Memory B cell (primary cell): ENCODE data around the gene PDIK1L.

ENCODE experiments used
- ATAC-seq: fragments of 150-1000 bp; cut with Tn5 transposase; 2 replicates; pipeline ENCODE4 v1.10.0; 2021; ENCODE audit warnings: low read depth, mild to moderate bottlenecking, moderate library complexity
- DNase-seq, 2 donors: peaks; one replicate each; pipeline ENCODE4 v3.0.0; 2022; ENCODE audit warnings: low spot score in 2 of 2
- H3K27ac Mint-ChIP-seq: one replicate; pipeline ENCODE4 v1.8.0; 2022; ENCODE audit warnings: mild to moderate bottlenecking, moderate library complexity, mixed read lengths
- H3K27me3 Mint-ChIP-seq: one replicate; pipeline ENCODE4 v1.8.0; 2022; ENCODE audit warnings: mixed read lengths
- H3K36me3 Mint-ChIP-seq: one replicate; pipeline ENCODE4 v1.8.0; 2022; ENCODE audit warnings: mild to moderate bottlenecking, mixed read lengths
- H3K4me1 Mint-ChIP-seq: one replicate; pipeline ENCODE4 v1.8.0; 2022; ENCODE audit warnings: mixed read lengths
- H3K4me3 Mint-ChIP-seq: one replicate; pipeline ENCODE4 v1.8.0; 2022; ENCODE audit warnings: mild to moderate bottlenecking, moderate library complexity, mixed read lengths
- H3K9me3 Mint-ChIP-seq: one replicate; pipeline ENCODE4 v1.8.0; 2022; ENCODE audit warnings: mixed read lengths

PDIK1L gene

DNA sequence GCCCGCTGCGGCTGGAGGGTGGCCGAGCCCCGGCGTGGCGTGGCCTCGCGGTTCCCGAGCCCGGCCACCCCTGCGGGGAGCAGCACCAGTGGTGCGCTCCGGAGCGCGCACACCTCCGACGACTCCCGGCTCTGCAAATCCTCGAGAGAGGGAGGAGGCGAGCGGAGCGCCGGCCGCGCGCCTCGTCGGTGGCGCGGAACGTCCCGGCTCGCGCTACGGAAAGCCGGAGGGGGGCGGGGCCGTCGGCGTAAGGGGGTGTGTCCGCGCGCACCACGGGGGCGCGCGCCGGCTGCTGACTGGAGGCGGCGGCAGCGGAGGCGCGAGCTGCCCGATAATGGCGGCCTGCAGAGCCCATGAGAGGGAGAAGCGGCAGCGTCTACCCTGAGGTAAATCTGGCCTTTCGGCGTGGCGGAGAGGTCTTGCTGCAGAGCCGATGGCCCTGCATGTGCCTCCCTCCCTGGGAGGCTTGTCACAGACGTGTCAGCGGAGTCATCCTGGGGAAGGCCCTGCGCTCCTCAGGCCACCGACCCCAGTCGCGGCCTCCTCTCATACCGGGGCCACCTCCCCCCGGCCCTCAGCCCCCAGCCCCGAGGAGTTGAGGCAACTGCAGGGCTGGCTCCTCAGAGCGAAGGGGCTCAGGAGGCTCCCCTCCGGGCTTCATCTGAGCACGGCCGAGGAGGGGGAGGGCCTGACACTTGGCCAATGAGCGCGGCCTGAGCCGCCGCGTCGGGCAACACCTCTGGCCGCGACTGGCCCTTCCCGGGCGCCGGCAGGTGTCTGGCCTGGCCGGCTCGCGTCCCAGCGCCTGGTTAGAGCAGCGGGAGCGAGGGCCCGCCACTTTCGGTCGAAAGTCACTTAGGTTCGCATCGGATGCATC, at the start of gene PDIK1L:
PDIK1L (plus strand) TSS at position 295 of the 877 bp plus-strand sequence. CDS start 2,485 bp downstream, outside the sequence.
- peaks cover 4% of the 10 kb centered on the region for H3K36me3 Mint-ChIP-seq
- ATAC-seq (peak; percentile 86), DNase-seq (peak; percentile 90)
- H3K4me3 Mint-ChIP-seq = peak within 1 kb of the TSS; percentile 94
- no peaks in the 10 kb centered on the region for H3K27me3 Mint-ChIP-seq
- H3K4me1 Mint-ChIP-seq = peaks cover 13% of the 10 kb centered on the region
- H3K9me3 Mint-ChIP-seq = no peaks in the 10 kb centered on the region
- peak within 1 kb of the TSS; percentile 82 for H3K27ac Mint-ChIP-seq

DNA sequence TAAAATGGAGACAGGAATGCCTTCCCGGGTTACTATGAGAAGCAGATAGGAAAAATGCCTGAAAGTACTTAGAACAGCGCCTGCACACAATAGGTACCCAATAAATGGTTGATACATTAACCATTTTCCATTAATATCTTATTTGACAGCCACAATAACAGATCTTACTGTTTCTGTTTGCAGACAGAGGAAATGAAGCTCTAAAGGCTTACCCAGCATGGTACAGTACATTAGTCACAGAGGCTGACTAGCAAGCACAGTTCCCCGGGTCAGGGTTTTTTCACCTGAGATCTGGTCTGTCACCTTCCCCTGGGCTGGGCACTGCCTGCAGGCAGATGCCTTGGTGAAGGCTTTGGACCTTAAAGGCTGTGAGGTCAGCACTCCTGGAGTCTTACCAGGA, 47.1 kb upstream of the PDIK1L start:
- ATAC-seq (no peak), DNase-seq (no peak)
- Mint-ChIP-seq H3K36me3 (no peaks in the 10 kb centered on the region), H3K4me3 (no peak overlapping the region), H3K9me3 (no peaks in the 10 kb centered on the region), H3K27ac (no peak overlapping the region), H3K4me1 (no peaks in the 10 kb centered on the region), H3K27me3 (peaks cover 16% of the 10 kb centered on the region)

DNA sequence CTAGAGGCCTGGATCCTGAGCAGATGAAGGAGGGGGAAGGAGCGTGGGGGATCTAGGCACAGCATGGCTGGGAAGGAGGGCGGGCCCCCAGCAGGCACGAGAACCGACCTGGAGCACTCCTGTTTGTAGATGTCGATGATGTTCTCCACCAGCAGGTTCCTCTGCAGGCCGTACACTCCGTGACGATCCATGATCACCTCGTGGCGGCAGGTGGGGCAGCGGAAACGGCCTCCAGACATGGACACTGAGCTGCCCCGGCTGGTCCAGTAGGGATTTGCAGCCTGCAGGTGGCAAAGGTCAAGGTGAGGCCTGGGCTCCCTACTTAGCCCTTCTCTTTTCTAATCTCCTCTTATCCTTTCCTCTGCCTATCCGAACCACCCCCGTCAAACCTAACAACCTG, 45.5 kb upstream of the PDIK1L start:
- Mint-ChIP-seq H3K36me3 (no peaks in the 10 kb centered on the region), H3K27ac (no peak overlapping the region), H3K9me3 (no peaks in the 10 kb centered on the region), H3K4me1 (no peaks in the 10 kb centered on the region), H3K27me3 (peaks cover 14% of the 10 kb centered on the region), H3K4me3 (no peak overlapping the region)
- DNase-seq (no peak), ATAC-seq (no peak)

DNA sequence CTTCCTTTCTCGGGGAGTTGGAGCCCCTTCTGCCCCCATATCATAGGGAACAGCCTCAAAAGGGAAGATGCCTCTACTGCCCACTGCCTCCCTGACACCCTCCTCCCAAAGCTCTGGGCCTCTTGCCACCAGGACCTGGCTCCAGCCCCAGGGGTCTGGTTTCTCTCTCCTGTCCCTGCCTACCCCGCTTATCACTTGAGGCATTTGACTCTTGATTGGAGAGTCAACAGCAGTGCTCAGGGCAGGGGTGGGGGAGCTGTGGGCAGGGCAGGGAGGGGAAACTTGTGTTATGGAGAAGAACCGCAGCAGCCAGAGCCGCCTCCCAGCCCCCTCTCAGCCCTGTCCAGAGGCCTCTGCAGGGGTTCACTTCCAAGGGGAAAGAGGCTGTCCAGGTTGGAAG, 44.8 kb upstream of the PDIK1L start:
- Mint-ChIP-seq H3K36me3 (no peaks in the 10 kb centered on the region), H3K4me1 (no peaks in the 10 kb centered on the region), H3K4me3 (no peak overlapping the region), H3K27ac (no peak overlapping the region), H3K27me3 (peaks cover 14% of the 10 kb centered on the region), H3K9me3 (no peaks in the 10 kb centered on the region)
- DNase-seq (no peak), ATAC-seq (no peak)

DNA sequence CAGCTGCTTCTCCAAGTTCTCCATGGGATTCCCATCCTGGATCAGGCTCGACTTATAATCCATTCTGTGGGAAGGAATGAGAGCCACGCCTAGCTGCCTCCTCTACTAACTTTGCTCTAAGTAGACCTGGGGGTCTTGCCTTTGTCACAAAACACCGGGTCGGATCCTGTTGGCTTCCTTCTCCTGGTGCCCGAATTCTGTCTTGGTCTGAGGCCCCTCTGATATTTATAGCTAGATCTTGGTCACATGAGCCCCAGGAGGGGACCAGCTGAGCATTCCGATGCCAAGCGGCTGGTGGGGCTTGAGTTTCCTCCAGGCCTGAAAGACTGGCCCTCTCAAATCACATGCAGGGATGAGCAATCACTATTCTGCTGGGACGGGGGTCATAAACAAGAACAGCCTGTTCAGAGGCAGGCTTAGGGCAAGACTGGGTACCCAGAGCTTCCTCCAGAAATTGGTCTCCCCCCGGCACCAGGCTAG, 44.2 kb upstream of the PDIK1L start, which contains the start of gene TRIM63:
TRIM63 (minus strand) TSS at position 199 of the 480 bp plus-strand sequence; CDS start at position 63, 136 bp downstream.
- Mint-ChIP-seq H3K36me3 (no peaks in the 10 kb centered on the region), H3K4me3 (no peak within 1 kb of the TSS), H3K27me3 (peaks cover 19% of the 10 kb centered on the region), H3K4me1 (no peaks in the 10 kb centered on the region), H3K27ac (no peak within 1 kb of the TSS), H3K9me3 (no peaks in the 10 kb centered on the region)
- ATAC-seq (no peak), DNase-seq (no peak)

DNA sequence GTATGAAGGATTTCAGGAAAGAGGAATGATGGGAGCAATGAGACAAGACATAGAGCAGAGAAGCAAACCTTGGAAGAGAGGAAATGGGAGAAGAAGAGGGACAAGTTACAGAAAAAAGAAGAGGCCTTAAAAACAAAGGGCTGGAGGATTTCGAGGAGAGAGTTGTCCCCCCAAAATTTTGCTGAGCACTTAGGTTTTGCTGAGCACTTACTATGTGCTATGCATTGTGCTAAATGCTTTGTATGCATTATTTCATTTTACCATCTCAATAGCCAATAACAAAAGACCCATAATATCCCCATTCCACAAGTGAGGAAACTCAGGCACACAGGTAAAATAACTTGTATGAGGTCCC, 41.7 kb upstream of the PDIK1L start:
- no peaks in the 10 kb centered on the region for H3K4me1 Mint-ChIP-seq
- no peak overlapping the region for H3K4me3 Mint-ChIP-seq
- H3K27ac Mint-ChIP-seq = no peak overlapping the region
- H3K9me3 Mint-ChIP-seq = no peaks in the 10 kb centered on the region
- ATAC-seq (no peak), DNase-seq (no peak)
- peaks cover 21% of the 10 kb centered on the region for H3K27me3 Mint-ChIP-seq
- H3K36me3 Mint-ChIP-seq = no peaks in the 10 kb centered on the region

DNA sequence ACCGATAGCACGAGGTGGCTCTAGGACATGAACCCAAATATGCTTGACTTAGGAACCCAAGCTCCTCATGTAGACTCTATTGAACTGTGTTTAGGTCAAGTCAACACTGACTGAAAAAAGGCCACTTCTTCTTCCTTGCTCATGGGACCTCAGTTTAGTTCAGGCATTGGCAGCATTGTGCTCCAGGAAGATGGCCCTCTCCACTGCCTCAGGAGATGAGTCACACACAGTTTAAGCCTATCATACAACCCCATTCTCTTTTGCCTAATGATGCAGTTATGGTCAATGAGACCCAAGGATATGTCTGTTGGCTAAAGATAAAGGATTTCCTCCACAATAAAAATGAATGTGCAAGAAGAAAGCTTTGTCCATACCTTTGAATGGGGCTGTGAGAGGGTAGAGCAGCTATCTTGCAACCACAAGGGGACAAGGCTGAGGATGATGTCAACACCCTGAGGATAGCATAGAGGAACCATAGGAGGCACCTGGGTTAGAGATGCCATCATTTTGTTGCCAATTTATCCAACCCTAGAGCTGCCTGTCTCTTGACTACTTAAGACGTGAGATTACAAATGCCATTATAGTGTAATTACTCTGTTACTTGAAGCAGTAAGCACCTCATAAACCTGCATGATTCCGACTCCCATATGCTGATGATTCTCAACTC, 41.2 kb upstream of the PDIK1L start:
- H3K9me3 Mint-ChIP-seq = no peaks in the 10 kb centered on the region
- H3K4me3 Mint-ChIP-seq = no peak overlapping the region
- no peaks in the 10 kb centered on the region for H3K36me3 Mint-ChIP-seq
- no peak for ATAC-seq
- peaks cover 22% of the 10 kb centered on the region for H3K27me3 Mint-ChIP-seq
- H3K4me1 Mint-ChIP-seq = no peaks in the 10 kb centered on the region
- no peak for DNase-seq
- H3K27ac Mint-ChIP-seq = no peak overlapping the region

DNA sequence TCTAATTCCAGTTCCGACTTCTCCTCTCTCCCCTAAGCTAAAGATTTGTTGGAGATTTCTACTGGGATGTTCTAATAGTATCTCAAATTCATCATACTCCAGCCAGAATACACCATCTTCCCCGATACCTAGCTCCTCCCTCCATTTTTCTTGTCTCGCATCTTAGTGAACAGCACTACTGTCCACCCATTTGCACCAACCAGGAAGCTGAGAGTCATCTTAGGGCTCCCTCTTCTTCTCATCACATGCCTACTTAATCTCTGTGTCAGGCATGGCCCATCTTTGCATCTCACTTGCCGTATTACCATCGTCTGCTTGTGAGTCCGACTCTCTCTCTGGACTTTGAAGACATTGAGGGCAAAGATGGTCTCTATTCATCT, 40.7 kb upstream of the PDIK1L start:
- H3K4me1 Mint-ChIP-seq = no peaks in the 10 kb centered on the region
- H3K4me3 Mint-ChIP-seq = no peak overlapping the region
- no peaks in the 10 kb centered on the region for H3K36me3 Mint-ChIP-seq
- ATAC-seq = no peak
- no peak overlapping the region for H3K27ac Mint-ChIP-seq
- H3K27me3 Mint-ChIP-seq = peaks cover 26% of the 10 kb centered on the region
- no peaks in the 10 kb centered on the region for H3K9me3 Mint-ChIP-seq
- no peak for DNase-seq

DNA sequence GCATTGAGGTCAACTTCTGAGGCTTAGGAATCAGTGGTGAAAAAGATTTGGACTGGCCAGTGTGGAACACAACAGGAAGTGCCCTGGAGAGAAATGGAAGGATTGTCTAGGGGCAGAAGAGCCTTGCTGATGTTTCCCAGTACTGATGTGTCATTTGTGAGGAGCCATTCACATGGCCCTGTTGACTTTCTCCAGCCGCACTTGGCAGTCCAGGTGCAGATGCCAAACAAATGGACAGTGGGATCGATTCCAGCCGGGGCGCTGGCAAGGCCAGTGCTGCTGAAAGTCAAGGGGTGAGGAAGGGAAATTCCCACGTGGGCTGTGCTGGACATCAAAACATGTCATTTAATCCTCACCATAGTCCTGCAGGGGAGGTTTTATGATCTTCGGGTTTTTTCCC, 39.3 kb upstream of the PDIK1L start:
- Mint-ChIP-seq H3K27me3 (peaks cover 29% of the 10 kb centered on the region), H3K4me3 (no peak overlapping the region), H3K4me1 (no peaks in the 10 kb centered on the region), H3K9me3 (no peaks in the 10 kb centered on the region), H3K36me3 (peaks cover 1% of the 10 kb centered on the region), H3K27ac (no peak overlapping the region)
- no peak for DNase-seq
- no peak for ATAC-seq

DNA sequence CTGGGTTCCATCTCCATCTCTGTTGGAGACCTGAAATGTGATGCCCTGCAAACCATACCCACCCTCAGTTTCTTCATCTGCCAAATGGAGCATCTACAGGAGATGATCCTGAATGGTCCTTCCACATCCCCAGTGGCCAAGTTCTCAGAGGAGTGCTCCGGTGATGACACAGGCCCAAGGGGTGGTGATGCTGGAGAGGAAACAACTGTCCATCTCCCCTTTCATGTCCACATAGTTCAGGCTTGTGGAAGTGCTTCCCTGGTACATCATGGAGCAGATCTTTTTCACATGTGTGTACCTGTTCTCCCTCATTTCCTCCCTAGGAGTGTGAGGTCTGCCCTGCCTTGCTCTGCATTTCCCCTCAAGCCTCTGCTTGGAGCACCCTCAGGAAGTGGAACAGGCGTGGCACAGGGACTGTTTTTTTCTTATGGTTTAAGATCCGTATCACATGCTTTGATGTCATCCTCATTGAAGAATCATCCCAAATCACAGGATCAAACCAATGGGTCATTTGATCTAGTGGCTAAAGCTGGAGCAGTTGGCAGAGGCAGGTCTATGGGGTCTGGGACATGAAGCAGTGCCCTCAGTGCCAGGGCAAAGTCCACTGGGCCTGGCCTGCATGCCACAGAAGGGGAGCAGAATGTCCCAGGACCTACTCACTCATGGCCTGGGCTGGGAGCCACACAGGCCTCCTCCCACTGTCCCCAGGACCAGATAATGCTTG, 36.0 kb upstream of the PDIK1L start:
- Mint-ChIP-seq H3K9me3 (no peaks in the 10 kb centered on the region), H3K27ac (no peak overlapping the region), H3K4me1 (no peaks in the 10 kb centered on the region), H3K36me3 (peaks cover 1% of the 10 kb centered on the region), H3K27me3 (peaks cover 26% of the 10 kb centered on the region), H3K4me3 (no peak overlapping the region)
- DNase-seq (no peak), ATAC-seq (no peak)

DNA sequence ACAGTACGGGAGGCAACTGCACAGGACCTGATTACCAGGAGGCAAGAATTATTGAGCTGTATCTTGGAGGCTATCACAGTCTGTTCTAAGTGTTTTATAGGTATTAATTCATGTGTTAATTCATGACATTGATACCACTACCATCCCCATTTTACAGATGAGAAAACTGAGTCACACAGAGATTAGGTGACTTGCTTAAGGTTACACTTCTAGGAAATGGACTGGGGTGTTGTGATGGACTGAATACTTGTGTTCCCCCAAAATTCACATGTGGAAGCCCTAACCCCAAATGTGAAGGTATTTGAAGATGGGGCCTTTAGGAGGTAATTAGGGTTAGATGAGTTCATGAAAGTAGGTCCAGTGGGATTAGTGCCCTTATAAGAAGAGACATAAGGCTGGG, 34.1 kb upstream of the PDIK1L start:
- Mint-ChIP-seq H3K27me3 (peaks cover 23% of the 10 kb centered on the region), H3K27ac (no peak overlapping the region), H3K4me1 (no peaks in the 10 kb centered on the region), H3K9me3 (no peaks in the 10 kb centered on the region), H3K4me3 (no peak overlapping the region), H3K36me3 (peaks cover 1% of the 10 kb centered on the region)
- ATAC-seq (no peak), DNase-seq (no peak)

DNA sequence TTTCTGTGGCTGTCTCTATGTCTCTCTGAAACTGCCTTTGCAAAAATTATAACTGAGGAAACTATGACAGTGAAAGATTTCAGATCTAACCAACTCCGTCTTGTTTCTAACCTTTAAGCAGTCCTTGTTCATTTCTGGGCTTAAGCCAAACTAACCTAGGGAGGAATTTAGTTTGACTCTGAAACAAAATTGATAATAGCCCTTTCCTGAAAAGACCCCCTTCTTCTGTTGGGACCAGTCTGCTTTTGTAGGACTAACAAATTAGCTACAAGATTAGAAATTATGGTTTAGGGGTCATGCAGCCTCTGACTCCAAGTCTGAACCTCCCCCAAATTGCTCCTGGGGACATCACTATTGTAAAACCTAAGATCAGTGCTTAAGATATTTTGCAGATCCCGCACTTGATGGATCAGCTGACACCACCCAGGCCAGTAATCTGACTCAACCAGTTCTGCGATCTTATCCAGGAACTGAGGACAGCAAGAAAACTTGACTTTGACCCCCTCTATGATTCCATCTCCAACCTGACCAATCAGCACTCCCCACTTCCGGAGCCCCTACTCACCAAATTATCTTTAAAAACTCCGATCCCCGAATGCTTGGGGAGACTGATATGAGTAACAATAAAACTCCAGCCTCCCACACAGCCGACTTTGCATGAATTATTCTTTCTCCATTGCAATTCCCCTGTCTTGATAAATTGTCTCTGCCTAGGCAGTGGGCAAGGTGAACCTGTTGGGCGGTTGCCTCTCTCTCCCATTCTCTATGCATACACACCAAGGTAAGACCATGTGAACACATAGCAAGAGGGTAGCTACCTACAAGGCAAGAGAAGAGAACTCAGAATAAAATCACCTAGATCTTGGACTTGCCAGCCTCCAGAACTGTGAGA, 33.1 kb upstream of the PDIK1L start:
- H3K27ac Mint-ChIP-seq = no peak overlapping the region
- H3K4me1 Mint-ChIP-seq = no peaks in the 10 kb centered on the region
- H3K36me3 Mint-ChIP-seq = peaks cover 1% of the 10 kb centered on the region
- H3K4me3 Mint-ChIP-seq = no peak overlapping the region
- DNase-seq (no peak), ATAC-seq (no peak)
- no peaks in the 10 kb centered on the region for H3K9me3 Mint-ChIP-seq
- H3K27me3 Mint-ChIP-seq = peaks cover 21% of the 10 kb centered on the region

DNA sequence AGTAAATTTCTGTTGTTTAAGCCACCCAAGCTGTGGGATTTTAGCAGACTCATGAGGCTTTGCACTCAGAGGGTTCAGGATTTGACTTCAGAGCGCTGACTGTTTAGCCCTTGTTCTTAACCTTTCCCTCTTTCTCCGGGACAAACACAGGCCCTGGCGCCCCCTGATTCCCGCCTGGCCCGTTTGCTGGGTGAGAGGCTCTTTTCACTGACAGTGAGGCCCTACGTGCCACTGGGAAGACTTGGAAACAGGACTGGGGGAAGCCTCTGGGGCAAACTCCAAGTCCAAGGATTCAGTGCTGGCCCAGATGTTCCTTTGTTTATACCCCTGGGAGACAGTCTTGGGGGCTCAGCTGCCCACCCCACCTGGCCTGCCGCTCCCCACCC, 32.5 kb upstream of the PDIK1L start:
- Mint-ChIP-seq H3K27ac (no peak overlapping the region), H3K4me3 (no peak overlapping the region), H3K4me1 (no peaks in the 10 kb centered on the region), H3K27me3 (peaks cover 21% of the 10 kb centered on the region), H3K9me3 (no peaks in the 10 kb centered on the region), H3K36me3 (peaks cover 1% of the 10 kb centered on the region)
- ATAC-seq (no peak), DNase-seq (no peak)
